Measurements from ENCODE around the gene GLDC. TPM values are rescaled to one million over a fixed set of nuclear protein-coding genes. Genes with fewer than 3 reads are reported as not detected.
"Not testable (repeated sequence)": the region's sequence is repeated elsewhere in the genome, so short reads cannot be mapped to it uniquely, and the experiment has no call there.

GLDC gene
- total and polyA plus RNA-seq, 9 donors: 0.07 to 4.3 (median 0.72) TPM; not detected in 2

- Histone ChIP-seq H3K4me3 (no peak overlapping the region), H3K4me1 (ENCODE audit: insufficient read depth) (no peaks in the 10 kb centered on the region), H3K27me3 (no peaks in the 10 kb centered on the region), H3K27ac (no peak overlapping the region), H3K36me3 (no peaks in the 10 kb centered on the region), H3K9me3 (no peaks in the 10 kb centered on the region)
- WGBS, 3 donors: 81 to 85% (median 84%) methylated on average over 6 of the region's 6 CpGs
- intact Hi-C loops (cut with DNase I): no loop called here
- DNase-seq: no peak
- TF ChIP-seq CTCF (IDR thresholded peaks at IDR 0.05) (no peak), EP300 (IDR thresholded peaks at IDR 0.05) (no peak), POLR2A (IDR thresholded peaks at IDR 0.05) (no peak)
These were observed 11.2 kb upstream of the GLDC start for GRCh38 chr9:6656614-6657300.

DNA sequence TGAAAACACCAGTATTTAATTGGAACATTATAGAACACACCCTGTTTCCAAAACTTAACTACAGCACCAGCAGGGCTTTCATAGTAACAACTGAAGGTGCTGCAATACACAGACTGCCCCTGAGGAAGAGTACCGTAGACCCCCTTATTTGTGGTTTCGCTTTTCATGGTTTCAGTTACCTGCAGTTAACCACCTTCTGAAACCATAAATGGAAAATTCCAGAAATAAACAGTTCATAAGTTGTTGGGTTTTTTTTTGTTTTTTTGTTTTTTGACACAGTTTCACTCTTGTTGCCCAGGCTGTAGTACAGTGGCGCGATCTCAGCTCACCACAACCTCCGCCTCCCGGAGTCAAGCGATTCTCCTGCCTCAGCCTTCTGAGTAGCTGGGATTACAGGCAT is 9.5 kb upstream of the GLDC start:
- TF ChIP-seq EP300 (IDR thresholded peaks at IDR 0.05): no peak
- no peak for TF ChIP-seq CTCF (IDR thresholded peaks at IDR 0.05)
- no peak for TF ChIP-seq POLR2A (IDR thresholded peaks at IDR 0.05)
- whole genome bisulfite sequencing, 3 donors: 80 to 91% (median 87%) methylated on average over 7 of the region's 7 CpGs
- Histone ChIP-seq H3K36me3 (no peaks in the 10 kb centered on the region), H3K27ac (no peak overlapping the region), H3K4me3 (no peak overlapping the region), H3K9me3 (no peaks in the 10 kb centered on the region), H3K4me1 (ENCODE audit: insufficient read depth) (no peaks in the 10 kb centered on the region), H3K27me3 (no peaks in the 10 kb centered on the region)
- no peak for DNase-seq
- intact Hi-C loops (cut with DNase I): no loop called here

DNA sequence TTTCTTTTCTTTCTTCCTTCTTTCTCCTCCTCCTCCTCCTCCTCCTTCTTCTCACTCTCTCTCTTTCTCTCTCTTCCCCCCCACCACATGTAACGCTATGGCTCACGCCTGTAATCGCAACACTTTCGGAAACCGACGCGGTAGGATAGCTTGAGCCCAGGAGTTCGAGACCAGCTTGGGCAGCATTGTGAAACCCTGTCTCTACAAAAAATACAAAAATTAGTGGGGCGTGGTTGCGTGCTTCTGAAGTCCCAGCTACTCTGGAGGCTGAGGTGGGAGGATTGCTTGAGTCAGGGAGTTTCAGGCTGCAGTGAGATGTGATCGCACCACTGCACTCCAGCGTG is 736 bp upstream of the GLDC start:
- intact Hi-C loops (cut with DNase I): no loop called here
- peaks cover 3% of the 10 kb centered on the region for H3K4me1 ChIP-seq (ENCODE audit: insufficient read depth)
- DNase-seq: no peak
- peaks cover 0 to 3% of the 10 kb centered on the region in 2 donors for H3K9me3 ChIP-seq
- no peaks in the 10 kb centered on the region for H3K36me3 ChIP-seq
- no peak overlapping the region for H3K27ac ChIP-seq
- no peak overlapping the region for H3K4me3 ChIP-seq
- no peaks in the 10 kb centered on the region for H3K27me3 ChIP-seq
- TF ChIP-seq EP300 (IDR thresholded peaks at IDR 0.05) (no peak), CTCF (IDR thresholded peaks at IDR 0.05) (no peak), POLR2A (IDR thresholded peaks at IDR 0.05) (no peak)
- WGBS, 3 donors: 22 to 36% (median 25%) methylated on average over 12 of the region's 12 CpGs

DNA sequence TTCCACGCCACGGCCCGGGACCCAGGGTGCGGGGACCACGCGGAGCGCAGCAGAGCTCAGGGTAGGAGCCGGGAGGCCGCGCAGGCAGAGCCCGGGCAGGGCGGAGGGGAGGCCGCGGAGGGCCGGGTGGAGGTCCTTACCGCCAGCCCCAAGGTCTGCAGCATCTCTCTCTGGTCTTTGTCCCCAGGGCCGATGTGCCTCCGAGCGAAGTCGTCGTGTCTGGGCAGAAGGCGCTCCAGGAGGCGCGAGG is 499 bp downstream of the GLDC start:
- H3K36me3 ChIP-seq; DNase-seq; H3K27ac ChIP-seq; H3K27me3 ChIP-seq; H3K4me1 ChIP-seq (ENCODE audit: insufficient read depth); intact Hi-C loops (cut with DNase I); H3K9me3 ChIP-seq; H3K4me3 ChIP-seq: not testable (repeated sequence)
- WGBS, 3 donors: 2 to 5% (median 3%) methylated on average over 23 to 24 of the region's 24 CpGs

GRCh38 chr9:6644346-6645104 is 1.0 kb downstream of the GLDC start:
- Histone ChIP-seq H3K27me3 (no peaks in the 10 kb centered on the region), H3K4me3 (no peak overlapping the region), H3K36me3 (no peaks in the 10 kb centered on the region), H3K27ac (no peak overlapping the region), H3K4me1 (ENCODE audit: insufficient read depth) (peaks cover 3% of the 10 kb centered on the region), H3K9me3 (peaks cover 0 to 3% of the 10 kb centered on the region in 2 donors)
- intact Hi-C loops (cut with DNase I): no loop called here
- 3 to 5% (median 5%) methylated on average over 26 of the region's 26 CpGs for WGBS, 3 donors
- no peak for DNase-seq
- TF ChIP-seq CTCF (IDR thresholded peaks at IDR 0.05) (no peak), POLR2A (IDR thresholded peaks at IDR 0.05) (no peak), EP300 (IDR thresholded peaks at IDR 0.05) (no peak)

Data from ovary (tissue), 9 donors.